Progenitor cell of endocrine pancreas (in vitro differentiated cells): ENCODE results near the gene LTB4R2. TPM values are rescaled to one million over a fixed set of nuclear protein-coding genes. Genes with fewer than 3 reads are reported as not detected.

Source experiments
- DNase-seq: peaks from one replicate; pipeline ENCODE4 v3.0.0; 2021; ENCODE audit warnings: low spot score; ENCODE audit not compliant: unreplicated experiment
- H3K27ac Mint-ChIP-seq: 2 replicates; pipeline ENCODE4 v1.8.0; 2021; ENCODE audit warnings: mild to moderate bottlenecking, moderate library complexity, mixed read lengths
- H3K27me3 Mint-ChIP-seq: 2 replicates; pipeline ENCODE4 v1.8.0; 2021; ENCODE audit warnings: mixed read lengths
- H3K36me3 Mint-ChIP-seq: 2 replicates; pipeline ENCODE4 v1.8.0; 2022; ENCODE audit warnings: mixed read lengths; ENCODE audit not compliant: insufficient read depth
- H3K4me1 Mint-ChIP-seq: 2 replicates; pipeline ENCODE4 v1.8.0; 2021; ENCODE audit warnings: low read depth, mixed read lengths
- H3K4me3 Mint-ChIP-seq: 2 replicates; pipeline ENCODE4 v1.8.0; 2021; ENCODE audit warnings: low read depth, mild to moderate bottlenecking, moderate library complexity, mixed read lengths
- H3K9me3 Mint-ChIP-seq: 2 replicates; pipeline ENCODE4 v1.8.0; 2021; ENCODE audit warnings: low read depth, mixed read lengths
- CTCF ChIP-seq: fragments of 200-600 bp; sonication (generic); IDR thresholded peaks from one replicate; pipeline ENCODE4 v1.5.0; 2021; ENCODE audit warnings: antibody characterized with exemption, mild to moderate bottlenecking; ENCODE audit not compliant: unreplicated experiment
- total RNA-seq: library from RNA; stranded (reverse); gene quantifications from 2 replicates; pipeline ENCODE4 v1.2.1, GENCODE V29; 2021

Gene LTB4R2
- total RNA-seq, 1 donor from 2014 or later: 11.0 TPM

GRCh38 chr14:24307156-24307574 lies 2.8 kb upstream of the LTB4R2 start:
- no peak for TF ChIP-seq CTCF
- DNase-seq: no peak
- Mint-ChIP-seq H3K9me3 (no peaks in the 10 kb centered on the region), H3K4me3 (peak overlapping the region; percentile 36), H3K27ac (peak overlapping the region; percentile 73), H3K36me3 (peaks cover 11% of the 10 kb centered on the region), H3K27me3 (no peaks in the 10 kb centered on the region), H3K4me1 (peaks cover 15% of the 10 kb centered on the region)

GRCh38 chr14:24307575-24308341 lies 2.2 kb upstream of the LTB4R2 start, which contains the start of gene CIDEB:
Gene CIDEB (minus strand): TSS chr14:24307977. CDS start chr14:24307858, 119 bp downstream.
- Mint-ChIP-seq H3K4me1 (peaks cover 15% of the 10 kb centered on the region), H3K27ac (peak within 1 kb of the TSS; percentile 73), H3K27me3 (no peaks in the 10 kb centered on the region), H3K4me3 (peak within 1 kb of the TSS; percentile 36), H3K9me3 (no peaks in the 10 kb centered on the region), H3K36me3 (peaks cover 11% of the 10 kb centered on the region)
- peak; percentile 98 for TF ChIP-seq CTCF
- DNase-seq: peak; percentile 55

GRCh38 chr14:24308342-24309124 lies 1.4 kb upstream of the LTB4R2 start:
- Mint-ChIP-seq H3K27ac (no peak overlapping the region), H3K4me3 (no peak overlapping the region), H3K9me3 (no peaks in the 10 kb centered on the region), H3K4me1 (peaks cover 15% of the 10 kb centered on the region), H3K27me3 (no peaks in the 10 kb centered on the region), H3K36me3 (peaks cover 10% of the 10 kb centered on the region)
- no peak for DNase-seq
- TF ChIP-seq CTCF: no peak

- TF ChIP-seq CTCF: no peak
- H3K4me1 Mint-ChIP-seq: peaks cover 15% of the 10 kb centered on the region
- peaks cover 1% of the 10 kb centered on the region for H3K36me3 Mint-ChIP-seq
- no peak overlapping the region for H3K4me3 Mint-ChIP-seq
- H3K27me3 Mint-ChIP-seq: peaks cover 2% of the 10 kb centered on the region
- no peak for DNase-seq
- H3K27ac Mint-ChIP-seq: no peak overlapping the region
- H3K9me3 Mint-ChIP-seq: no peaks in the 10 kb centered on the region
Measured at GRCh38 chr14:24310265-24310645, 315 bp downstream of the LTB4R2 start.
